BLaER1 treated with 17β-estradiol and CSF1 and Interleukin-3, amounts not matched to agents 10 nM and 100 nM (cell line): ENCODE measurements around the gene CFB.
"Not testable (repeated sequence)": the region's sequence is repeated elsewhere in the genome, so short reads cannot be mapped to it uniquely, and the experiment has no call there.

ENCODE experiments used
- H3K27ac ChIP-seq, 11 experiments: shearing (Covaris generic); formaldehyde crosslinking; 2 replicates each; pipeline ENCODE4 v1.8.1; 2022
- H3K27me3 ChIP-seq, 11 experiments: shearing (Covaris generic); formaldehyde crosslinking; 2 replicates each; pipeline ENCODE4 v1.8.1; 2022
- H3K36me3 ChIP-seq, 11 experiments: shearing (Covaris generic); formaldehyde crosslinking; 2 replicates each; pipeline ENCODE4 v1.8.1; 2022
- H3K4me1 ChIP-seq, 10 experiments: shearing (Covaris generic); formaldehyde crosslinking; 2 replicates each; pipeline ENCODE4 v1.8.1; 2022
- H3K4me2 ChIP-seq, 11 experiments: shearing (Covaris generic); formaldehyde crosslinking; 2 replicates each; pipeline ENCODE4 v1.8.1; 2022
- H3K4me3 ChIP-seq, 10 experiments: shearing (Covaris generic); formaldehyde crosslinking; 2 replicates each; pipeline ENCODE4 v1.8.1; 2022
- H3K9ac ChIP-seq, 11 experiments: shearing (Covaris generic); formaldehyde crosslinking; 2 replicates each; pipeline ENCODE4 v1.8.1; 2022
- H3K9me3 ChIP-seq, 11 experiments: shearing (Covaris generic); formaldehyde crosslinking; replicated peaks in 1 of 11; 2 replicates each; pipeline ENCODE4 v1.8.1; 2022
- H4K20me1 ChIP-seq, 11 experiments: shearing (Covaris generic); formaldehyde crosslinking; 2 replicates each; pipeline ENCODE4 v1.8.1; 2022
- Cebpa-rat ChIP-seq, 11 experiments: shearing (Covaris generic); IDR thresholded peaks; 2 replicates each; pipeline ENCODE4 v1.8.1; 2022

The CFB gene

DNA sequence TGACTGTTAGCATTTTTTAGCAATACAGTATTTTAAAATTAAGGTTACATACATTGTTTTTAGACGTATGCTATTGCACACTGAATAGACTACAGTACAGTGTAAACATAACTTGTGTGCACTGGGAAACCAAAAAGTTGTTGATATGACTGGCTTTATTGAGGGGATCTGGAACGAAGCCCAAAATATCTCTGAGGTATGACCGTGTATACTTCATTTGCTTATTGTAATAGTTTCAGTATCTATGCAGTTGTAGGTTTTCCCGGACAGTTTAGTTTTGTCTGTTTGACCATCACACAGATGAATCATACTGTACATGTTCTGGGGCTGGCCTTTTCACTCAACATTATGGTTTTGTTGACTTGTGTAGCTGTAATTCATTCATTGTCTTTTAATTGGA, 37.1 kb upstream of the CFB start:
- 0 out of 22 replicates have a peak overlapping the region, but pooled peaks of 1 of the 11 experiments have one; percentile 60 for H3K27ac ChIP-seq
- no peaks in the 10 kb centered on the region for H4K20me1 ChIP-seq
- H3K9ac ChIP-seq = no peak overlapping the region
- H3K36me3 ChIP-seq = no peaks in the 10 kb centered on the region
- H3K4me3 ChIP-seq = no peak overlapping the region
- no peaks in the 10 kb centered on the region for H3K27me3 ChIP-seq
- H3K4me1 ChIP-seq = peaks cover 0 to 77% (median 54%) of the 10 kb centered on the region in 10 experiments; a peak in 18 of 20 replicates
- TF ChIP-seq Cebpa-rat (IDR thresholded peaks at IDR 0.05) = no peak
- H3K9me3 ChIP-seq = no peaks in the 10 kb centered on the region
- peak overlapping the region in 3 of 11 experiments; percentile 20 to 78 (median 76); a peak in 4 of 22 replicates for H3K4me2 ChIP-seq

DNA sequence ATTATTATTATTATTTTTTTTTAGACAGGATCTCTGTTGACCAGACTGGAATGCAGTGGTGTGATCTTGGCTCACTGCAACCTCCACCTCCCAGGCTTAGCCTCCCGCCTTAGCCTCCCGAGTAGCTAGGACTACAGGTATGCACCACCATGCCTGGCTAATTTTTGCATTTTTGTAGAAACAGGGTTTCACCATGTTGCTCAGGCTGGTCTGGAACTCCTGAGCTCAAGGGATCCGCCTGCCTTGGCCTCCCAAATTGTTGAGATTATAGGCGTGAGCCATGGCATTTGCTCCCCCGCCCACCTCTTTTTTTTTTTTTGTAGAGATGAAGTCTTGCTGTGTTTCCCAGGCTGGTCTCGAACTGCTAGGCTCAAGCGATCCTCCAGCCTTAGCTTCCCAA, 36.6 kb upstream of the CFB start:
- H3K36me3 ChIP-seq, H3K9me3 ChIP-seq, H3K9ac ChIP-seq, H4K20me1 ChIP-seq, H3K4me3 ChIP-seq, H3K27me3 ChIP-seq: not testable (repeated sequence)
- Histone ChIP-seq H3K4me1 (peaks cover 0 to 74% (median 53%) of the 10 kb centered on the region in 10 experiments; a peak in 18 of 20 replicates), H3K4me2 (peak overlapping the region in 3 of 11 experiments; percentile 20 to 78 (median 76); a peak in 6 of 22 replicates), H3K27ac (peak overlapping the region in 2 of 11 experiments; percentile 17 to 30; a peak in 3 of 22 replicates)

DNA sequence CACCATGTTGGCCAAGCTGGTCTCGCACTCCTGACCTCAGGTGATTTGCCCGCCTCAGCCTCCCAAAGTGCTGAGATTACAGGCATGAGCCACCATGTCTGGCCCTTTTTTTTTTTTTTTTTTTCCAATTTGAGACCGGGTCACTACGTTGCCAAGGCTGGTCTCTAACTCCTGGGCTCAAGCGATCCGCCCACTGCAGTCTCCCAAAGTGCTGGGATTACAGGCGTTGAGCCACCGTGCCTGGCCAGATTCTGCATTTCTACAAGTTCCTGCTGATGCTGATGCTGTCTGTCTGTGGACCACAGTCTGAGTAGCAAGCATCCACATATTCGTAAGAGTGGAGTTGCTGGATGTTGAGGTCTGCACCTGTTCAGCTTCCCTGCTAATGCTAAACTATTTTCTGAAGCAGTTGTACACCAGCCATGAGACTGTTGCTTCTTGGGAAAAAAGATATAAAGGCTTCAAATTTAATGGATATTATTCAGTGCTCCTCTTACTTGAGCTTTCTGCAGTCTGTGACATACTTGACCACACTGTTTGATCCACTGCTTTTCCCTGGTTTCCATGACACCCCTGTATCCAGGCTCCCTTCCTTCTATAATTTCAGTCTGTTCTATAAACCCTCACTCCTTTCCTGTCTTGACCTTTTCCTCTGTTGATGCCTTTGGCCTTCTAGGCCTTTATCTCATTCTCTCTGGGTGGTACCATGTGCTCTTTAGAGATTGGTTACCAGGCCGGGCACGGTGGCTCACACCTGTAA, 33.9 kb upstream of the CFB start:
- no peaks in the 10 kb centered on the region for H4K20me1 ChIP-seq
- TF ChIP-seq Cebpa-rat (IDR thresholded peaks at IDR 0.05) = no peak
- peak overlapping the region in 5 of 11 experiments; percentile 58 to 78 (median 76); a peak in 9 of 22 replicates for H3K4me2 ChIP-seq
- peaks cover 0 to 56% (median 40%) of the 10 kb centered on the region in 10 experiments; a peak in 18 of 20 replicates for H3K4me1 ChIP-seq
- no peaks in the 10 kb centered on the region for H3K36me3 ChIP-seq
- H3K9me3 ChIP-seq = no peaks in the 10 kb centered on the region
- peak overlapping the region in 2 of 11 experiments; percentile 66 to 70; a peak in 5 of 22 replicates for H3K27ac ChIP-seq
- H3K4me3 ChIP-seq = no peak overlapping the region
- no peak overlapping the region for H3K9ac ChIP-seq
- no peaks in the 10 kb centered on the region for H3K27me3 ChIP-seq

DNA sequence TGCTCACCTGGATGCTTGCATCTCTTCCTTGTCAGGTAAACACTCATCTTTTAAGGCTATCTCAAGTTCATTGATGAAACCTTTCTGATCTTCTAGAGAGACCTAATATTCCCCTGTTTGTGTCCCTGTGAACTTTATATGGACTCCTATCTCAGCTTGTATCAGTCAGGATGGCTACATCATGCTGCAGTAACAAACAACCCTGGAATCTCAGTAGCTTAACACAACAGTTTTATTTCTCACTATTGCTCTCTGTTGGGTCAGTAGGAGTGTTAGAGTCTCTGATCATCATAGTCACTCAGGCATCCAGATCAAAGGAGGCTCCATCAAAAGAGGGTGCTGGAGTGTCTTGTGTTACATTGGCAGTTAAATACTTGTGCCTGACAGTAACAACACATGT, 30.5 kb upstream of the CFB start:
- no peak for TF ChIP-seq Cebpa-rat (IDR thresholded peaks at IDR 0.05)

DNA sequence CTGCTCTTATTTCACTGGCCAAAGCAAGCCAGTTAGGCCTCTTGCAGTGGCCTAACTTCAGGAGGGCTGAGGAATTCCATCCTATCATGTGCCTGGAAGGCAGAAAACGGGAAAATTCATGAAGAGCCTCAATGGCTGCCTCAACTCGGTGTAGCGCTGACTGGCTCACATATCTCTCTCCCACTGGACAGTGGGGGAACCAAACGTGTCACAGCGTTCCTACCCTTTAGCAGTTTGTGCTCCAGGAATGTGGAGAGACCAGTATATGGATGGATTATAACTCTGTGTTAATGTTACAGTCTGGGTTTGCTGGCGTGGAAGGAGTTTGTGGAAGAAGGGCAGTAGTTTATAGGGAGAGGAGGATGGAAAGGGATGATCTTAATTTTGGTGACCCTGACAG, 30.1 kb upstream of the CFB start:
- H3K27me3 ChIP-seq = no peaks in the 10 kb centered on the region

More for the DNA sequence above, 30.5 kb upstream of the CFB start:
- no peak overlapping the region for H3K27ac ChIP-seq
- no peak overlapping the region for H3K9ac ChIP-seq
- no peaks in the 10 kb centered on the region for H3K27me3 ChIP-seq
- no peaks in the 10 kb centered on the region for H4K20me1 ChIP-seq
- no peak overlapping the region for H3K4me2 ChIP-seq
- no peaks in the 10 kb centered on the region for H3K9me3 ChIP-seq
- peaks cover 0 to 33% (median 15%) of the 10 kb centered on the region in 10 experiments; a peak in 14 of 20 replicates for H3K4me1 ChIP-seq
- no peak overlapping the region for H3K4me3 ChIP-seq
- no peaks in the 10 kb centered on the region for H3K36me3 ChIP-seq

DNA sequence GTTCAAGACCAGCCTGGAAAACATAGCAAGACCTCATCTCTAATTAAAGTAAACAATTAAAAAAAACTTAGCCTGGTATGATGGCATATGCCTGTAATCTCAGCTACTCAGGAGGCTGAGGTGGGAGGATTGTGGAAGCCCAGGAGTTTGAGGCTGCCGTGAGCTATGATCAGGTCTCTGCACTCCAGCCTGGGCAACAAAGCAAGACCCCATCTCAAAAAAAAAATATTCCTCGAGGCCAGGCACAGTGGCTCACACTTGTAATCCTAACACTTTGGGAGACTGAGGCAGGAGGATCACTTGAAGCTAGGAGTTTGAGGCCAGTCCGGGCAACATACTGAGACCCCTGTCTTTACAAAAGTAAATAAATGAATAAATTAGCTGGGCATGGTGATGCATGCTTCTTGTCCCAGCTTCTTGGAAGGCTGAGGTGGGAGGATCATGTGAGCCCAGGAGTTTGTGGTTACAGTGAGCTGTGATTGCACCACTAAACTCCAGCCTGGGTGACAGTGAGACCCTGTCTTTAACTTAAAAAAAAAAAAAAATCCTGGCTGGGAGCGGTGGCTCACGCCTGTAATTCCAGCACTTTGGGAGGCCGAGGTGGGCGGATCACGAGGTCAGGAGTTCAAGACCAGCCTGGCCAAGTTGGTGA, 27.7 kb upstream of the CFB start:
- Histone ChIP-seq H3K4me2 (0 out of 22 replicates have a peak overlapping the region, but pooled peaks of 2 of the 11 experiments have one; percentile 4 to 7), H3K4me1 (peaks cover 0 to 26% (median 3%) of the 10 kb centered on the region in 10 experiments; a peak in 9 of 20 replicates), H3K9me3 (no peaks in the 10 kb centered on the region), H3K4me3 (no peak overlapping the region), H3K9ac (no peak overlapping the region), H4K20me1 (no peaks in the 10 kb centered on the region), H3K27ac (no peak overlapping the region), H3K36me3 (no peaks in the 10 kb centered on the region), H3K27me3 (no peaks in the 10 kb centered on the region)
- TF ChIP-seq Cebpa-rat (IDR thresholded peaks at IDR 0.05) = no peak

More for the DNA sequence above, 30.1 kb upstream of the CFB start:
- TF ChIP-seq Cebpa-rat (IDR thresholded peaks at IDR 0.05) = no peak
- Histone ChIP-seq H3K27ac (no peak overlapping the region), H4K20me1 (no peaks in the 10 kb centered on the region), H3K36me3 (no peaks in the 10 kb centered on the region), H3K4me3 (no peak overlapping the region), H3K4me1 (peaks cover 0 to 33% (median 14%) of the 10 kb centered on the region in 10 experiments; a peak in 14 of 20 replicates), H3K4me2 (no peak overlapping the region), H3K9ac (no peak overlapping the region), H3K9me3 (no peaks in the 10 kb centered on the region)

DNA sequence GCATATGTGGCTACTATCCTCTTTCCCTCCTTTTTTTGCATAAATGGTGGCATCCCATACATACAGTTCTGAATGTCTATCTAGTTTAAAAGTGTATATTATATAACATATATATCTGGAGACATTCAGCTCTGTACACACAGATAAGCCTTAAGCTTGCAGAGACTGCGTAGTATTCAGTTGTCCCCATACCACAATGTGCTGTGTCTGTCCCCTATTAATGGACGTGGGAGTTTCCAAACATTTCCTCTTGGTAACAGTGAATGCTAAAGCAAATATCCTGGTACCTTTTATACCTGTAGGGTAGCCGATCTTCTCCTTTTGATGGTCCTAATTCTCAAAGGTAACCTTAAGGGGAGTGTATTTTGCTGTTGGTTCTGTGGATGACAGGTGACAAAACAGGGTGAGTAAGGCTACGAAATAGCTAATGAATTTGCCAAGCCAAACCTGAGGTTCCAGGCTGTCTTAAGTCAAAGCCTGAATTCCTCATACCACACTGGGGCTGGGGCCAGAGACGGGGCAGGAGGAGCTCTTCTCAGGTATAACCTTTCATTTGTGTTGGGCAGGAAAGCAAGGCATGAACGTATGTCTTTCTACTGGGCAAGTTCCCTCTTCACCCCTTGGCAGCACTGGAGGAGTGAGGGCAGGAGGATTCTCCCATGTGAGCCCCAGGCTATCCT, 26.1 kb upstream of the CFB start:
- H3K27ac ChIP-seq = peak overlapping the region in 1 of 11 experiments; percentile 42; a peak in 1 of 22 replicates
- H4K20me1 ChIP-seq = no peaks in the 10 kb centered on the region
- H3K4me3 ChIP-seq = no peak overlapping the region
- H3K9ac ChIP-seq = no peak overlapping the region
- no peak for TF ChIP-seq Cebpa-rat (IDR thresholded peaks at IDR 0.05)
- H3K27me3 ChIP-seq = no peaks in the 10 kb centered on the region
- peaks cover 0 to 24% (median 3%) of the 10 kb centered on the region in 10 experiments; a peak in 9 of 20 replicates for H3K4me1 ChIP-seq
- no peaks in the 10 kb centered on the region for H3K9me3 ChIP-seq
- peak overlapping the region in 3 of 11 experiments; percentile 41 to 60 (median 51); a peak in 4 of 22 replicates for H3K4me2 ChIP-seq
- no peaks in the 10 kb centered on the region for H3K36me3 ChIP-seq

DNA sequence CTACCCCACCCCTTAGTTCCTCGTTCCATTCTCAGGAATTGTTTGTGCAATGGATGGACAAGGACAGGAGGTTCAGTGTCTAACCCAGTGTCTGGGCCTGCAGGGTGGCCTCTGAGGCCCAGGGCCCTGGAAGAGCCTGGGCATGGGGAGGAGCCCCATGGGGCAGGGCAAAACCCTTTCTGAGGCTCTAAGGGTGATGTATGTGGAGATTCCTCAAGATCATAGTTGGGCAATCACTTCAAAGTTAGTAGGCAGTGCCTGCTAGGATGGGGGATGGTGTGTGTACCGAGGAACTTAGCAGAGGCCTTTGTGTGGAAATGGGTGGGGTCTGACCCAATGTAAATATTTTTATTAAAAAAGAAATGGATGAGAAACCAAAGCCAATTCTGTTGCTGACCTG, 25.1 kb upstream of the CFB start:
- peak overlapping the region in 6 of 11 experiments; percentile 12 to 60 (median 40); a peak in 11 of 22 replicates for H3K4me2 ChIP-seq
- TF ChIP-seq Cebpa-rat (IDR thresholded peaks at IDR 0.05) = no peak
- peak overlapping the region in 3 of 11 experiments; percentile 39 to 42 (median 41); a peak in 6 of 22 replicates for H3K27ac ChIP-seq

More for the DNA sequence above, 25.1 kb upstream of the CFB start:
- no peak overlapping the region for H3K4me3 ChIP-seq
- no peaks in the 10 kb centered on the region for H3K27me3 ChIP-seq
- no peaks in the 10 kb centered on the region for H3K36me3 ChIP-seq
- no peak overlapping the region for H3K9ac ChIP-seq
- peaks cover 0 to 1% (median 0%) of the 10 kb centered on the region in 11 experiments; a peak in 1 of 22 replicates for H3K9me3 ChIP-seq
- peaks cover 0 to 24% (median 3%) of the 10 kb centered on the region in 10 experiments; a peak in 9 of 20 replicates for H3K4me1 ChIP-seq
- H4K20me1 ChIP-seq = no peaks in the 10 kb centered on the region
